GM23338 (cell line): ENCODE measurements around the gene NOP9.

Experiments
- CREB1 ChIP-seq: fragments of 250-450 bp; sonication (Bioruptor Pico); IDR thresholded peaks from 2 replicates; pipeline ENCODE4 v1.5.0; 2020; ENCODE audit warnings: low read depth, mild to moderate bottlenecking, moderate library complexity
- EZH2 ChIP-seq: fragments of 200-600 bp; sonication (generic); IDR thresholded peaks from one replicate; pipeline ENCODE4 v1.8.0; 2017; ENCODE audit warnings: antibody characterized with exemption, mild to moderate bottlenecking, low read depth; ENCODE audit not compliant: unreplicated experiment
- EZH2phosphoT487 ChIP-seq: fragments of 200-600 bp; sonication (generic); IDR thresholded peaks from one replicate; pipeline ENCODE4 v1.8.1; 2018; ENCODE audit warnings: antibody characterized with exemption; ENCODE audit not compliant: unreplicated experiment
- JUNB ChIP-seq: IDR thresholded peaks from one replicate; pipeline ENCODE4 v1.6.1; 2016; ENCODE audit warnings: antibody characterized with exemption; ENCODE audit not compliant: unreplicated experiment
- NANOG ChIP-seq: IDR thresholded peaks from 2 replicates; pipeline ENCODE4 v1.6.1; 2016; ENCODE audit warnings: antibody characterized with exemption, borderline replicate concordance
- POLR2AphosphoS5 ChIP-seq: IDR thresholded peaks from 2 replicates; pipeline ENCODE4 v1.6.1; 2016; ENCODE audit warnings: antibody characterized with exemption, low read depth
- ZNF114 ChIP-seq: fragments of 250-450 bp; sonication (Bioruptor Pico); IDR thresholded peaks from 2 replicates; pipeline ENCODE4 v1.5.0; 2020; ENCODE audit warnings: mild to moderate bottlenecking, moderate library complexity
- TF ChIP-seq, protein P1 (sequence below), 2 experiments: fragments of 200-600 bp in 1 of 2; sonication (generic) in 1 of 2; conservative IDR thresholded peaks; 2 replicates each; pipeline versions ENCODE4 v1.5.1 to v1.6.1; 2016 to 2017; ENCODE audit warnings: antibody characterized with exemption in 2 of 2, low read depth in 2 of 2, mild to moderate bottlenecking in 2 of 2, moderate library complexity in 1 of 2
- TF ChIP-seq, protein P2 (sequence below): IDR thresholded peaks from one replicate; pipeline ENCODE4 v1.6.1; 2018; ENCODE audit warnings: antibody characterized with exemption; ENCODE audit not compliant: unreplicated experiment

DNA sequence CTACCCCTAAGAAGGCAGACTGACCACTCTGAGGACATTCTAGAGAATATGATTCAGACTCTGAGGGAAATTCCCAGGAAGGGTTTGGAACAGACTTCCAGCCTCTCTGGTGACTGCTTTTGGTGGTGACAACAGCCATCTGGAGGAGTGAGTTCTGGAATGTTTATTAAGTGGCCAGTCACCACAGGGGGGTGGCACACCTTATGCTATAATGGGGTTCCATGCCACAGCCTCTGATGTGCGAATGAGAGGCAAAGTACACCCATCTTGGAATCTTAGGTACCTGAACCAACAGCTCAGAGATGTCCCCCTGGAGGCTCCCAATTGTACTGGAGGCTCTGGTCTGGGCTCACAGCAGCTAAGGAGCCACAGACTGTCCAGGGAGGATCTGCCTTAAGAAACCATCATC is 47.8 kb upstream of the NOP9 start:
- TF ChIP-seq, protein P1, sequence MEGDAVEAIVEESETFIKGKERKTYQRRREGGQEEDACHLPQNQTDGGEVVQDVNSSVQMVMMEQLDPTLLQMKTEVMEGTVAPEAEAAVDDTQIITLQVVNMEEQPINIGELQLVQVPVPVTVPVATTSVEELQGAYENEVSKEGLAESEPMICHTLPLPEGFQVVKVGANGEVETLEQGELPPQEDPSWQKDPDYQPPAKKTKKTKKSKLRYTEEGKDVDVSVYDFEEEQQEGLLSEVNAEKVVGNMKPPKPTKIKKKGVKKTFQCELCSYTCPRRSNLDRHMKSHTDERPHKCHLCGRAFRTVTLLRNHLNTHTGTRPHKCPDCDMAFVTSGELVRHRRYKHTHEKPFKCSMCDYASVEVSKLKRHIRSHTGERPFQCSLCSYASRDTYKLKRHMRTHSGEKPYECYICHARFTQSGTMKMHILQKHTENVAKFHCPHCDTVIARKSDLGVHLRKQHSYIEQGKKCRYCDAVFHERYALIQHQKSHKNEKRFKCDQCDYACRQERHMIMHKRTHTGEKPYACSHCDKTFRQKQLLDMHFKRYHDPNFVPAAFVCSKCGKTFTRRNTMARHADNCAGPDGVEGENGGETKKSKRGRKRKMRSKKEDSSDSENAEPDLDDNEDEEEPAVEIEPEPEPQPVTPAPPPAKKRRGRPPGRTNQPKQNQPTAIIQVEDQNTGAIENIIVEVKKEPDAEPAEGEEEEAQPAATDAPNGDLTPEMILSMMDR (conservative IDR thresholded peaks at IDR 0.05; ENCODE audit: low read depth in 2 of 2): no peak
- TF ChIP-seq EZH2: no peak
- TF ChIP-seq POLR2AphosphoS5: no peak
- TF ChIP-seq ZNF114 (CRISPR knock-in tag): no peak
- TF ChIP-seq JUNB: no peak
- TF ChIP-seq, protein P2, sequence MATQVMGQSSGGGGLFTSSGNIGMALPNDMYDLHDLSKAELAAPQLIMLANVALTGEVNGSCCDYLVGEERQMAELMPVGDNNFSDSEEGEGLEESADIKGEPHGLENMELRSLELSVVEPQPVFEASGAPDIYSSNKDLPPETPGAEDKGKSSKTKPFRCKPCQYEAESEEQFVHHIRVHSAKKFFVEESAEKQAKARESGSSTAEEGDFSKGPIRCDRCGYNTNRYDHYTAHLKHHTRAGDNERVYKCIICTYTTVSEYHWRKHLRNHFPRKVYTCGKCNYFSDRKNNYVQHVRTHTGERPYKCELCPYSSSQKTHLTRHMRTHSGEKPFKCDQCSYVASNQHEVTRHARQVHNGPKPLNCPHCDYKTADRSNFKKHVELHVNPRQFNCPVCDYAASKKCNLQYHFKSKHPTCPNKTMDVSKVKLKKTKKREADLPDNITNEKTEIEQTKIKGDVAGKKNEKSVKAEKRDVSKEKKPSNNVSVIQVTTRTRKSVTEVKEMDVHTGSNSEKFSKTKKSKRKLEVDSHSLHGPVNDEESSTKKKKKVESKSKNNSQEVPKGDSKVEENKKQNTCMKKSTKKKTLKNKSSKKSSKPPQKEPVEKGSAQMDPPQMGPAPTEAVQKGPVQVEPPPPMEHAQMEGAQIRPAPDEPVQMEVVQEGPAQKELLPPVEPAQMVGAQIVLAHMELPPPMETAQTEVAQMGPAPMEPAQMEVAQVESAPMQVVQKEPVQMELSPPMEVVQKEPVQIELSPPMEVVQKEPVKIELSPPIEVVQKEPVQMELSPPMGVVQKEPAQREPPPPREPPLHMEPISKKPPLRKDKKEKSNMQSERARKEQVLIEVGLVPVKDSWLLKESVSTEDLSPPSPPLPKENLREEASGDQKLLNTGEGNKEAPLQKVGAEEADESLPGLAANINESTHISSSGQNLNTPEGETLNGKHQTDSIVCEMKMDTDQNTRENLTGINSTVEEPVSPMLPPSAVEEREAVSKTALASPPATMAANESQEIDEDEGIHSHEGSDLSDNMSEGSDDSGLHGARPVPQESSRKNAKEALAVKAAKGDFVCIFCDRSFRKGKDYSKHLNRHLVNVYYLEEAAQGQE: no peak
- TF ChIP-seq EZH2phosphoT487: no peak
- TF ChIP-seq NANOG: no peak
- TF ChIP-seq CREB1: no peak
